Tibial nerve (tissue), 4 donors: ENCODE measurements around the gene RSPH9. TPM values are rescaled to one million over a fixed set of nuclear protein-coding genes. Genes with fewer than 3 reads are reported as not detected.
"Not testable (repeated sequence)": the region's sequence is repeated elsewhere in the genome, so short reads cannot be mapped to it uniquely, and the experiment has no call there.

Source experiments
- DNase-seq, 2 donors: peaks; one replicate each; pipeline ENCODE4 v3.0.0-alpha.2; 2019; ENCODE audit warnings: low spot score in 2 of 2
- H3K27ac ChIP-seq, 4 donors: fragments of 200-600 bp; sonication (generic) in 3 of 4; one replicate each; pipeline ENCODE4 v1.5.1; 2017 to 2019; ENCODE audit warnings: mild to moderate bottlenecking in 1 of 4
- H3K27me3 ChIP-seq, 2 donors: fragments of 200-600 bp; sonication (generic) in 1 of 2; one replicate each; pipeline versions ENCODE4 v1.5.1 to v1.6.0; 2017 to 2019
- H3K36me3 ChIP-seq, 3 donors: fragments of 200-600 bp; sonication (generic); one replicate each; pipeline ENCODE4 v1.5.1; 2018 to 2019
- H3K4me1 ChIP-seq, 4 donors: fragments of 200-600 bp; sonication (generic) in 3 of 4; one replicate each; pipeline ENCODE4 v1.5.1; 2017 to 2019
- H3K4me3 ChIP-seq, 4 donors: fragments of 200-600 bp; sonication (generic) in 3 of 4; one replicate each; pipeline ENCODE4 v1.5.1; 2017 to 2019; ENCODE audit warnings: mild to moderate bottlenecking in 1 of 4, moderate library complexity in 1 of 4
- H3K9me3 ChIP-seq, 4 donors: fragments of 200-600 bp; sonication (generic) in 3 of 4; one replicate each; pipeline ENCODE4 v1.5.1; 2017 to 2019
- CTCF ChIP-seq, 5 experiments: fragments of 200-600 bp in 3 of 5; fragments of 450-650 bp in 2 of 5; sonication (generic) in 3 of 5; IDR thresholded peaks; one replicate each; pipeline ENCODE4 v1.5.1; 2016 to 2019; ENCODE audit warnings: antibody characterized with exemption in 5 of 5, mild to moderate bottlenecking in 3 of 5, moderate library complexity in 2 of 5
- EP300 ChIP-seq, 2 donors: sonication (generic); formaldehyde crosslinking; IDR thresholded peaks; one replicate each; pipeline ENCODE4 v1.6.1; 2017; ENCODE audit warnings: antibody characterized with exemption in 2 of 2, mild to moderate bottlenecking in 1 of 2
- POLR2A ChIP-seq, 2 donors: fragments of 450-650 bp; IDR thresholded peaks; one replicate each; pipeline ENCODE4 v1.6.1; 2017; ENCODE audit warnings: antibody characterized with exemption in 2 of 2, mild to moderate bottlenecking in 2 of 2, moderate library complexity in 2 of 2
- WGBS, 2 donors: methylation state at CpG; one replicate each; pipeline ENCODE4 v1.1.5; 2018; 5-methylcytosine and 5-hydroxymethylcytosine counted together
- total RNA-seq, 4 donors: library from RNA; depleted of rRNA; stranded (reverse); fragments of >200 nt; gene quantifications; one replicate each; pipeline ENCODE4 v1.1.0, GENCODE V29; 2016

The RSPH9 gene
- total RNA-seq, 4 donors from 2014 or later: 0.30 to 0.66 (median 0.63) TPM; not detected in 1

GRCh38 chr6:43695967-43696291, 51.1 kb downstream of the RSPH9 start:
- no peak for DNase-seq
- H3K27ac ChIP-seq: no peak overlapping the region
- H3K27me3 ChIP-seq: peaks cover 0 to 10% of the 10 kb centered on the region in 2 donors

GRCh38 chr6:43697421-43697820, 52.6 kb downstream of the RSPH9 start:
- Histone ChIP-seq H3K4me1 (peaks cover 0 to 30% (median 16%) of the 10 kb centered on the region in 4 donors), H3K9me3 (no peaks in the 10 kb centered on the region), H3K27ac (no peak overlapping the region), H3K4me3 (no peak overlapping the region), H3K36me3 (no peaks in the 10 kb centered on the region), H3K27me3 (peaks cover 0 to 9% of the 10 kb centered on the region in 2 donors)
- 89 to 90% methylated on average over 3 of the region's 3 CpGs for WGBS, 2 donors
- no peak for DNase-seq
- no peak for TF ChIP-seq CTCF (IDR thresholded peaks at IDR 0.05)
- no peak for TF ChIP-seq POLR2A (IDR thresholded peaks at IDR 0.05)
- no peak for TF ChIP-seq EP300 (IDR thresholded peaks at IDR 0.05)

More at GRCh38 chr6:43695967-43696291, 51.1 kb downstream of the RSPH9 start:
- no peaks in the 10 kb centered on the region for H3K36me3 ChIP-seq
- no peak overlapping the region for H3K4me3 ChIP-seq
- TF ChIP-seq EP300 (IDR thresholded peaks at IDR 0.05) (no peak), CTCF (IDR thresholded peaks at IDR 0.05) (no peak), POLR2A (IDR thresholded peaks at IDR 0.05) (no peak)
- H3K4me1 ChIP-seq: peaks cover 0 to 16% (median 12%) of the 10 kb centered on the region in 4 donors
- H3K9me3 ChIP-seq: no peaks in the 10 kb centered on the region
- WGBS, 2 donors: 71 to 72% methylated on average over 4 of the region's 4 CpGs

GRCh38 chr6:43698584-43699349, 53.9 kb downstream of the RSPH9 start:
- H3K9me3 ChIP-seq: no peaks in the 10 kb centered on the region
- DNase-seq: peak; percentile 54
- no peaks in the 10 kb centered on the region for H3K36me3 ChIP-seq
- peak overlapping the region in 1 of 4 donors; percentile 54 for H3K27ac ChIP-seq
- WGBS, 2 donors: 14 to 23% methylated on average over 8 of the region's 8 CpGs
- H3K4me3 ChIP-seq: no peak overlapping the region
- peaks cover 0 to 4% of the 10 kb centered on the region in 2 donors for H3K27me3 ChIP-seq
- peaks cover 0 to 43% (median 23%) of the 10 kb centered on the region in 4 donors for H3K4me1 ChIP-seq
- no peak for TF ChIP-seq POLR2A (IDR thresholded peaks at IDR 0.05)
- no peak for TF ChIP-seq CTCF (IDR thresholded peaks at IDR 0.05)
- no peak for TF ChIP-seq EP300 (IDR thresholded peaks at IDR 0.05)

GRCh38 chr6:43699564-43700186, 54.8 kb downstream of the RSPH9 start:
- Histone ChIP-seq H3K4me3 (no peak overlapping the region), H3K27me3 (no peaks in the 10 kb centered on the region), H3K4me1 (peaks cover 0 to 48% (median 25%) of the 10 kb centered on the region in 4 donors), H3K36me3 (no peaks in the 10 kb centered on the region), H3K27ac (peak overlapping the region in 1 of 4 donors; percentile 54), H3K9me3 (no peaks in the 10 kb centered on the region)
- 61 to 64% methylated on average over 7 of the region's 7 CpGs for WGBS, 2 donors
- TF ChIP-seq EP300 (IDR thresholded peaks at IDR 0.05): peak in 1 of 2 donors; percentile 10
- TF ChIP-seq POLR2A (IDR thresholded peaks at IDR 0.05): no peak
- no peak for TF ChIP-seq CTCF (IDR thresholded peaks at IDR 0.05)
- DNase-seq: no peak

- WGBS, 2 donors: 90% methylated on average over 10 of the region's 10 CpGs
Measured at GRCh38 chr6:43700939-43701560, 56.2 kb downstream of the RSPH9 start.

More at GRCh38 chr6:43700939-43701560, 56.2 kb downstream of the RSPH9 start:
- H3K27me3 ChIP-seq, H3K36me3 ChIP-seq, H3K4me3 ChIP-seq, DNase-seq, H3K9me3 ChIP-seq: not testable (repeated sequence)
- H3K27ac ChIP-seq: peak overlapping the region in 1 of 4 donors; percentile 89
- H3K4me1 ChIP-seq: peaks cover 0 to 61% (median 31%) of the 10 kb centered on the region in 4 donors
